ENCODE results near the gene KCNIP4.

- TF ChIP-seq EZH2phosphoT487 (IDR thresholded peaks at IDR 0.05; ENCODE audit: low read depth, severe bottlenecking, unreplicated experiment) (no peak), EZH2 (IDR thresholded peaks at IDR 0.05; ENCODE audit: borderline replicate concordance) (no peak)
- TF ChIP-seq, protein P1, sequence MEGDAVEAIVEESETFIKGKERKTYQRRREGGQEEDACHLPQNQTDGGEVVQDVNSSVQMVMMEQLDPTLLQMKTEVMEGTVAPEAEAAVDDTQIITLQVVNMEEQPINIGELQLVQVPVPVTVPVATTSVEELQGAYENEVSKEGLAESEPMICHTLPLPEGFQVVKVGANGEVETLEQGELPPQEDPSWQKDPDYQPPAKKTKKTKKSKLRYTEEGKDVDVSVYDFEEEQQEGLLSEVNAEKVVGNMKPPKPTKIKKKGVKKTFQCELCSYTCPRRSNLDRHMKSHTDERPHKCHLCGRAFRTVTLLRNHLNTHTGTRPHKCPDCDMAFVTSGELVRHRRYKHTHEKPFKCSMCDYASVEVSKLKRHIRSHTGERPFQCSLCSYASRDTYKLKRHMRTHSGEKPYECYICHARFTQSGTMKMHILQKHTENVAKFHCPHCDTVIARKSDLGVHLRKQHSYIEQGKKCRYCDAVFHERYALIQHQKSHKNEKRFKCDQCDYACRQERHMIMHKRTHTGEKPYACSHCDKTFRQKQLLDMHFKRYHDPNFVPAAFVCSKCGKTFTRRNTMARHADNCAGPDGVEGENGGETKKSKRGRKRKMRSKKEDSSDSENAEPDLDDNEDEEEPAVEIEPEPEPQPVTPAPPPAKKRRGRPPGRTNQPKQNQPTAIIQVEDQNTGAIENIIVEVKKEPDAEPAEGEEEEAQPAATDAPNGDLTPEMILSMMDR (IDR thresholded peaks at IDR 0.05; ENCODE audit: poor library complexity) = no peak
Observed at GRCh38 chr4:20925176-20925575, 1023.4 kb downstream of the KCNIP4 start.

Measured in hepatocyte (in vitro differentiated cells).